Activated T-helper 1 cell treated with anti-CD3 and anti-CD28 coated beads, Interleukin-12 subunit alpha, Interleukin-12 subunit beta, Interleukin-2, Interleukin-4 antibody, amounts not matched to agents 30 ng/mL and 10 ng/mL and 1 ng/mL, durations not matched to agents 14 hours and 24 hours and 36 hours (primary cell): Measurements from ENCODE around the gene NDC1. TPM values are rescaled to one million over a fixed set of nuclear protein-coding genes. Genes with fewer than 3 reads are reported as not detected.

Experiments used
- DNase-seq: peaks from one replicate; pipeline ENCODE4 v3.0.0; 2021; ENCODE audit warnings: low spot score
- H3K27ac Mint-ChIP-seq: one replicate; pipeline ENCODE4 v1.8.0; 2021; ENCODE audit warnings: mild to moderate bottlenecking, mixed read lengths
- H3K27me3 Mint-ChIP-seq: one replicate; pipeline ENCODE4 v1.8.0; 2022; ENCODE audit warnings: mild to moderate bottlenecking, moderate library complexity, mixed read lengths; ENCODE audit not compliant: insufficient read depth
- H3K36me3 Mint-ChIP-seq: one replicate; pipeline ENCODE4 v1.8.0; 2021; ENCODE audit warnings: low read depth, mixed read lengths
- H3K4me1 Mint-ChIP-seq: one replicate; pipeline ENCODE4 v1.8.0; 2021; ENCODE audit warnings: low read depth, mixed read lengths
- H3K4me3 Mint-ChIP-seq: one replicate; pipeline ENCODE4 v1.8.0; 2021; ENCODE audit warnings: mild to moderate bottlenecking, moderate library complexity, mixed read lengths
- H3K9me3 Mint-ChIP-seq: one replicate; pipeline ENCODE4 v1.8.0; 2021; ENCODE audit warnings: mixed read lengths
- intact Hi-C: fragments of 100-400 bp; cut with micrococcal nuclease; formaldehyde crosslinking; loops from one replicate; pipeline ENCODE4 v1.15.1; 2024
- total RNA-seq: library from RNA; stranded (reverse); gene quantifications from 2 replicates; pipeline ENCODE4 v1.2.3, GENCODE V29; 2022

The NDC1 gene
- total RNA-seq, 1 donor from 2014 or later, result 33.2 TPM

DNA sequence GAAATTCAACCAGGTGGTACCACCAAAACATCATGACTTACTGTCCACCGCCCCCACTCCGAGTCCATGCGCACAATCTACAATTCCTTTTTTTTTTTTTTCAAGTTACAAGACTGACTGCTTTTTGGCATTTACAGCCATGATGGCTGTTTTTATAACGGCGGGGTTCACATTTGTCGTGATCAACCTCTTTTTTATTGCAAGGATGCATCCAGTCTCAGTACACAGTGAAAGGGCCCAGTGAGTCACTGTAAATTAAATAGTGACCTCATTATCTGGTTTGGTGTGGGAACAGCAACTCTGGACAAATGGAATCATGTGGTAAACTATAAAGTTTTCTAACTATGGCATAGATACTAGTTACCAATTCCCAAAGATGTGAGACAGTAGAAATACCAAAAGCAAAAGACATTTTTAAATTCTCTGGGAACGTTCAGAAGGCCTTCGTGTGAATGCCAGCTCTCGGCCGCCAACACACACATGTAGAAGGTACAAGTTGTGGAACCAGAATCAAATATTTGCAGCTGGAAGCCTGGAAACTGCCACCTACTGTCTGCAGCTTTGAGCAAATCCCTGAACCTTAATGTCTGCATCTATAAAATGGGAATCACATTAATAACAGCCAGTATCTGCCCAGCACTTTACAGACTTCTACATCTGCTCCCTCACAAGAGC is 104.0 kb downstream of the NDC1 start:
- intact Hi-C loops, result no loop called here
- H3K4me1 Mint-ChIP-seq, result no peaks in the 10 kb centered on the region
- H3K4me3 Mint-ChIP-seq, result no peak overlapping the region
- H3K36me3 Mint-ChIP-seq, result no peaks in the 10 kb centered on the region
- H3K9me3 Mint-ChIP-seq, result no peaks in the 10 kb centered on the region
- no peak overlapping the region for H3K27ac Mint-ChIP-seq
- DNase-seq, result no peak
- H3K27me3 Mint-ChIP-seq, result peaks cover 50% of the 10 kb centered on the region

DNA sequence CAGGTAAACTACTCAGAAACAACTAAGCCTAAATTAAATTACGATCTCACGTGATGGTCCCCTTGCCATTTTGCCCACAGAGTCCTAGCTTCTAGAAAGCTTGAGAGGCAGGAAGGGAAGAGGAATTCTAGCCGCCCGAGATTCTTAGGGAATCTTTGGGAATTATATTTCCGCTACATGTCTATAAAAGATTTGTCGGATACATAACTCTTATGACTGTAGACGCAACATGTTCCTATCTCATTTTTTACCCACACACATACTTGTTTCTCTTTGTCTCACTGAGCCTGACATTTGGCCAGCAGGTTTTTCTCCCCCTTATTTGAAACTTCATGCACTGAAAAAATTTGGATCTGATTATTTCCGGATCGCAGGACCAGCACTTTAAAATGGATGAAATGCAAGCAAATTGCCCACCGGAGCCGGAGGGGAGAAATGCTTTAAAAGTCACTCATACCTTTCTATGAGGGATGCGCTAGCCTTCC is 104.6 kb downstream of the NDC1 start:
- intact Hi-C loops, result no loop called here
- H3K27ac Mint-ChIP-seq, result no peak overlapping the region
- DNase-seq, result no peak
- H3K9me3 Mint-ChIP-seq, result no peaks in the 10 kb centered on the region
- H3K4me3 Mint-ChIP-seq, result no peak overlapping the region
- no peaks in the 10 kb centered on the region for H3K4me1 Mint-ChIP-seq
- H3K36me3 Mint-ChIP-seq, result no peaks in the 10 kb centered on the region
- peaks cover 50% of the 10 kb centered on the region for H3K27me3 Mint-ChIP-seq

DNA sequence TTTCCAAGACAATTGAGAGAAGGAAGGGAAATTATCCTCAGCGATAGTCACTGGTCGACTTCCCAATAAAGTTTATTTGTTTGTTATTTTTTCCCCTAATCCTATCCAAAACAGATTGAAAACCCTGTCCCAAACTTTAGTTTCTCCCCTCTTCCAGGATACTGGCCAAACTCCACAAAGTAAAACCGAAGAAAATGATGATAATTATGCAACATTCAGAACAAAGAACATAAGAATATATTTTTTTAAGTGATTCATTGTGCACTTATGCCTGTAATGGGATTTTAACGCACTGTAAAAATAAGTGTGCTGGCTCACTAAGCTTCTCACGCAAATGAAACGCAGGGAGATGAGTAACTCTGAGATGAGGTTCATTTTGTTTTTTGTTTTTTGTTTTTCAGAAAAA is 105.2 kb downstream of the NDC1 start:
- DNase-seq, result no peak
- Mint-ChIP-seq H3K27ac (no peak overlapping the region), H3K4me3 (no peak overlapping the region), H3K9me3 (no peaks in the 10 kb centered on the region), H3K27me3 (peaks cover 47% of the 10 kb centered on the region), H3K36me3 (no peaks in the 10 kb centered on the region), H3K4me1 (no peaks in the 10 kb centered on the region)
- intact Hi-C loops, result no loop called here

DNA sequence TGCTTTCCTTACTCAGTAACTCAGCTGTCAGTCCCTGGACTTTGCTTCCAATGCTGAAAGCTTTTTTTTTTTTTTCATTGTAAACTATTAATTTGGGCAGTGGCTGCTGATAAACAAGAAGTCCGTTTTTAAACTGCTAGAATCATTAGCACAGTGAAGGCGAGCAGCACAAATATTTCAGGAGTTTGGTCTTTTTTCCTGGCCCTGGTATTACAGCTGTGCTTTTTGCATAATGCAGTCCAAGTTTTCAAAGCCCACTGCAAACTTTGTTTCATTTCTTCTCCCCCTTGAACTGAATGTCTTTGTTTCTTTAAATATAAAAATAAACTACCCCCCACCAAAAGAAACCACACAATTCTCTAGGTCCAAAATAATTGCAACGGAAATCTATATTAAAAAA is 105.7 kb downstream of the NDC1 start:
- intact Hi-C loops, result no loop called here
- peaks cover 47% of the 10 kb centered on the region for H3K27me3 Mint-ChIP-seq
- no peak for DNase-seq
- no peaks in the 10 kb centered on the region for H3K9me3 Mint-ChIP-seq
- no peaks in the 10 kb centered on the region for H3K4me1 Mint-ChIP-seq
- H3K4me3 Mint-ChIP-seq, result no peak overlapping the region
- H3K27ac Mint-ChIP-seq, result no peak overlapping the region
- H3K36me3 Mint-ChIP-seq, result no peaks in the 10 kb centered on the region

DNA sequence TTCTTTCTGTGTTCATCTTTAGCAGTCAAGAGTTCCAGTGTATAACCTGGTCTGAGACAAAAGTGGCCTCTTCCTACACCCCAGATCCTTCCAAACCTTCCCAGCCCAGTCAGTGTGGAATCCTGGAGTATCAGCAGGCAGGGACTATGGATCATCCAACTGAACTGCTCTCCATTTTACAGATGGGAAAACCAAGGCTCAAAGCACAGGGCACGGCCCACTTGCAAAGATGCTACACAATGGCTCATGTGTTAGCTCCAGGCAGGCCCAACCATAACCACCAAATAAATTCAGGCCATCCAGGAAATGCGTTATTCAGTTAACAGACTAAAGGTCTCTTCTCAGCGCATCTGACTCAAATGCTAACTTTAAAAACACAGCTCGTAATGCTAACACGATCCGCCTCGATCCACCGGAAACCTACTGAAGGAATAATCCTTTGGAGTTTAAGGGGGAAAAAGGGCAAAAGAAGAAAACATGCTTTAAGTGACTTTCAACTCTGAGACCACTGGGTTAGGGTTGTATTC is 106.3 kb downstream of the NDC1 start:
- Mint-ChIP-seq H3K9me3 (no peaks in the 10 kb centered on the region), H3K4me3 (no peak overlapping the region), H3K36me3 (no peaks in the 10 kb centered on the region), H3K27me3 (peaks cover 41% of the 10 kb centered on the region), H3K4me1 (no peaks in the 10 kb centered on the region), H3K27ac (no peak overlapping the region)
- intact Hi-C loops, result no loop called here
- DNase-seq, result no peak

DNA sequence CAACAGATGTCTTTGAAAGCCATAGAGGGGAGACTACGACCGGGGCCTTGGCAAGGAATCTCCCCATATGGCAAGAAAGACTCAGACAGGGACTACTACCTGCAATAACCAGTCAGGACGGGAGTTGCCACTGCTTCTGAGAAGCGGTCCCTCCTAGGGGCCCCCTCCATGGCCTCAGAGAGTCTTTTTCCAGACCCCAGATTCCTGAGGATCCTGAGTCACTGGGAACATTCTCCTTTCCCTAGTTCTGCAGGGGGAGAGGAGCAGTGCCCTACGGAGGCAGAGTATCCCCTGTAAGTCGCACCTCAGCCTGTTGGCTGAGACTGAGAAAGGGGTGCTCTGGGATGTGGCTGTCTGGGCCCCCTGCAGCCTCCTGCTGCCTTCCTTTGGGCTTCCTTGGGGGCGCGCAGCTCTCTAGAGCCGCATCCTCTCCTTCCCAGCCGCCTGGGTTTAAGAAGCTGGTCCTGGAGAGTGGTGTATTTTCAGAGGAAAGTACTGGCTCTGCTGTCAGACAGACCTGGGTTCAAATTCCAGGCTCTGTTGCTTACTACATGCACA is 107.0 kb downstream of the NDC1 start:
- DNase-seq, result no peak
- Mint-ChIP-seq H3K27ac (no peak overlapping the region), H3K9me3 (no peaks in the 10 kb centered on the region), H3K4me3 (no peak overlapping the region), H3K36me3 (no peaks in the 10 kb centered on the region), H3K4me1 (no peaks in the 10 kb centered on the region), H3K27me3 (peaks cover 34% of the 10 kb centered on the region)
- intact Hi-C loops, result no loop called here

DNA sequence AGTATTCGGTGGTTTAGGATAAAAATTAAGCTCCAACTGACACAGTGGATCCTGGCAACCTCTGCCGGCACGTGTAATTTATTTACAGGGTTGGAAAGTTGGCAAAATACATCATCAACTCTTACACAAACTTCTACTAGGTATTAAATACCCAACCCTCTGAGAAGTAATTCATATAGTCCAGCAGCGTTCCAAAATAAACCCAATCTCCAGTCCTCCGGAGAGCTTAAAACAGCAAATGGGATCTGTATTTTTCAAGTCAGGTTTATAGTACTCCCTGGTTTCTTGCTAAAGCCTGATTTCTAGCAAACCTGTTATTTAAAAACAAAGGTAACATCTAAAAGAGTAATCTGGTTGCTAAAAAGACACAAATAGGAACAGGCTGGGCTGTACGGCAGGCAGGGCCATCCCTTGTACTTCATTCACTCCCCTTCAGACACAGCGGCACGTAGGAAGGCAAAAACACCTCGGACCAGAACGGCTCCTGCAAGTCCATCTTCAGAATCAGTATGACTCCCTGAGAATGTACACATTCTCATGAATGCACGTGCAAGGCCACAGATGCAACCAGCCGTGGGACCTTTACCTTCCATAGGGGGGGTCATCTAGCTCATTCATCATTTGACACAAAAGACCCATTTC is 107.8 kb downstream of the NDC1 start:
- DNase-seq, result no peak
- Mint-ChIP-seq H3K9me3 (no peaks in the 10 kb centered on the region), H3K27ac (no peak overlapping the region), H3K27me3 (peaks cover 29% of the 10 kb centered on the region), H3K4me1 (no peaks in the 10 kb centered on the region), H3K36me3 (no peaks in the 10 kb centered on the region), H3K4me3 (no peak overlapping the region)
- intact Hi-C loops, result no loop called here

DNA sequence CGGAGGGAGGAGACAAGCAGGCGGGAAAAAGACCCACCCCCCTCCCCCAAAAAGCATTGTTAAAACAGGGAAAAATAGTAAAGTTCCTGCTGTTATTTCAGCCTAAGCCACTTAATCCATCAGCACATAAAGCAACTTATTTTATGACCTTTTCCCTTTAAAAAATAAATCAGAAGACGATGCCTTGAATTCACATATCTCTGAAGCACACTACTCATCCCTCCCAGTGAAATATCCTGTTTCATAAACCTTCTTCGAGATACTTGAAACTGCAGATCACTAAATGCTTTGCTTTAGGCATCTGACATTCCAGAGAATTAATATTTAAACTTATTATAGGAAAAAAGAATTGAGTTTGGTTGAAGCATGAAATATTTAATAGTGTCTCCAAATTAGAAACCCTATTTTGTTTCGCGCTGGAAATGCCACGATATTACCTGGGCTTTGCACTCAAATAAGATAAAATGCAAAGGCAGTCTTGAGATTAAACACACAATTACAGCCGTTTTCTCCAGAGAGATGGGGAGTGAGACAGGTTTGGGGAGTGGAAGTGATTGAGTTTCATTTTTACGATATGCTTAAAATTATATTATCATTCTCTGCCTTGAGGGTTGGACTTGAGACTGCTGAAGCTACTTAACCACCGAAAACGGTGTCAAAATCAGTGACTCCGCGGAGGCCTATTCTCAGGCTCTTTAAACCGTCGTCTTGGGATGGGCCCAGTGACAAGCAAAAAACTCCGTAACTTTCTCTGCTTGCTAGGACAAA is 108.5 kb downstream of the NDC1 start:
- Mint-ChIP-seq H3K9me3 (no peaks in the 10 kb centered on the region), H3K4me1 (no peaks in the 10 kb centered on the region), H3K4me3 (no peak overlapping the region), H3K36me3 (no peaks in the 10 kb centered on the region), H3K27me3 (peaks cover 28% of the 10 kb centered on the region), H3K27ac (no peak overlapping the region)
- intact Hi-C loops, result no loop called here
- DNase-seq, result no peak

DNA sequence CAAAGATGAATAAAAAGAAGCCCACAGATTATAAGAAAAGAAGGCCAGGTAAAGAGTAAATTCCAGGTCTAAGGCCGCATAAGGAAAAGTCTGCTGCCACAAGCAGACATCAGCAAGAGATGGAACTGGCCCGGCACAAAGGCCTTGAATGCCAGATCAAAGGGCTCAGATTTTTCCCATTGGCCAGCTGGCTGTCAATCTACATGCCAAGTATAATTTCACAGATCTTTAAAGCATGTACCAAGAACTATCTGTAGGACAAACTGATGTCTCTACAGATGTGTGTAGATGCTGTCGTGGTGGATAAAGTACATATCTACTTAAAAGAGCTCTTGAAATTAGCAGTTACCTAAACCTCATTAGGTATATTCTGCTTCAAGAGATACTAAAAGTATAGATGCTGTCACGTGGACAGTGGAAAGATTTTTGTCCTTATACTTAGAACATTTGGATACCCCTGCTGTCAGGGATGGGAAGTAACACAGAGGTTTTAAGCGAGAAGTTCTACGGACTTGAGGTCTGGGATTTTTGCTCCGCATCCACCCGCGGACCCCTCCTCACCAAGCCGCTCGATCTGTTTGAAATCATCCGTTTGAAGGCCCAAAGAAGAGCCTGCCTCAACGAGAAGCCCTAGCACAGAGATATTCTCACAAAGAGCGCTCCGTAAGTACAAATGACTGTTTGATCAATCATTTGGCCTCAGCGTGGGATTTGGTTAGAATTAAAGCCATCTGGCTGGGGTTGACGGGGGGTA is 109.2 kb downstream of the NDC1 start:
- intact Hi-C loops, result no loop called here
- no peak for DNase-seq
- H3K4me3 Mint-ChIP-seq, result no peak overlapping the region
- no peaks in the 10 kb centered on the region for H3K36me3 Mint-ChIP-seq
- H3K4me1 Mint-ChIP-seq, result no peaks in the 10 kb centered on the region
- peaks cover 27% of the 10 kb centered on the region for H3K27me3 Mint-ChIP-seq
- H3K27ac Mint-ChIP-seq, result no peak overlapping the region
- no peaks in the 10 kb centered on the region for H3K9me3 Mint-ChIP-seq

DNA sequence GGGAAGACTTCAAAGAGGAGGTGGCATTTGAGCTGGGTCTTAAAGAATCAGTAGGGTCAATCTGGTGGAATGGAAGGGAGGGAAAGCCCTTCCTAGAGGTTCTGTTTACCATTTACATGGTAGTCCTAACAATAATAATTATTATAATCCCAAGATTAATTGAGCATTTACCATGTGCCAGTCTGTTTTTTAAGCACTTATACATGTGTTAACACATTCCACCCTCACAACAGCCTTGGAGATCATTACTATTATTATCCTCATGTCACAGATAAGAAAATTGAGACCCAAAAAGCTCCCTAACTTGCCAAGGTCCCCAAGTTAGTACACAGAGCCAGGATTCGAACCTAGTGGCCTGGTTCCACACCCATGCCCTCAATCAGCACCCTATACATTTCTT is 109.9 kb downstream of the NDC1 start:
- intact Hi-C loops, result no loop called here
- H3K4me1 Mint-ChIP-seq, result no peaks in the 10 kb centered on the region

DNA sequence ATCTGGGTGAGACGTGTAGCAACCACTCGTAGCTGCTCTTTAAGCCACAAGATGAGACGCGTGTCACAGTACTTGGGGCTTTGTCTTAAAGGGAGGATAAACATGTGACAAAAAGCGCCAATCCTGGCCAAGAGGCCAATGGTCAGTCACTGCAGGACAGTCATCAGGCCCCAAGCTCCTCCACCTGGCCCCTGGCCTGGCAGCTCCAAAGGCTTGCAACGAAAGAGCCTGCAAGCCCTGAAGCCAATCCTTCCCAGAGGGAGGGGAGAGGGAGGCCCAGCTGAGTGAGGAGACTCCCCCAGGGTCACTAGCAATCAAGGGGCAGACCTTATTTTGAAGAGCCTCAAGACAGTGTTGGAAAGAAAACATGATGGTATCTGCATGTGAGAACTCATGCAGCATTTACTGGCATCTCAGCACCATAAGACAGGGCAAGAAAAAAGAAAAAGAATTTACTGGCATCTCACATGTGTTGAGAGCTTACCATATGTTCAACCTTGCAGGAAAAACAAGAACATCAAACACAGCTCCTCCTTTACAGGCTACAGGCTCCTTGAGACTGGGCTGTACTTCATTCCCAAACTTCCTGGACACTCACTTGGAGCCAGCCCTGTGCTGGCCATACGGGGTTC is 110.5 kb downstream of the NDC1 start:
- no peaks in the 10 kb centered on the region for H3K4me1 Mint-ChIP-seq
- intact Hi-C loops, result no loop called here
- H3K27me3 Mint-ChIP-seq, result peaks cover 17% of the 10 kb centered on the region
- DNase-seq, result no peak
- H3K36me3 Mint-ChIP-seq, result no peaks in the 10 kb centered on the region
- no peak overlapping the region for H3K4me3 Mint-ChIP-seq
- no peak overlapping the region for H3K27ac Mint-ChIP-seq
- no peaks in the 10 kb centered on the region for H3K9me3 Mint-ChIP-seq

More for the DNA sequence above, 109.9 kb downstream of the NDC1 start:
- Mint-ChIP-seq H3K36me3 (no peaks in the 10 kb centered on the region), H3K27me3 (peaks cover 22% of the 10 kb centered on the region), H3K27ac (no peak overlapping the region), H3K9me3 (no peaks in the 10 kb centered on the region), H3K4me3 (no peak overlapping the region)
- DNase-seq, result no peak

DNA sequence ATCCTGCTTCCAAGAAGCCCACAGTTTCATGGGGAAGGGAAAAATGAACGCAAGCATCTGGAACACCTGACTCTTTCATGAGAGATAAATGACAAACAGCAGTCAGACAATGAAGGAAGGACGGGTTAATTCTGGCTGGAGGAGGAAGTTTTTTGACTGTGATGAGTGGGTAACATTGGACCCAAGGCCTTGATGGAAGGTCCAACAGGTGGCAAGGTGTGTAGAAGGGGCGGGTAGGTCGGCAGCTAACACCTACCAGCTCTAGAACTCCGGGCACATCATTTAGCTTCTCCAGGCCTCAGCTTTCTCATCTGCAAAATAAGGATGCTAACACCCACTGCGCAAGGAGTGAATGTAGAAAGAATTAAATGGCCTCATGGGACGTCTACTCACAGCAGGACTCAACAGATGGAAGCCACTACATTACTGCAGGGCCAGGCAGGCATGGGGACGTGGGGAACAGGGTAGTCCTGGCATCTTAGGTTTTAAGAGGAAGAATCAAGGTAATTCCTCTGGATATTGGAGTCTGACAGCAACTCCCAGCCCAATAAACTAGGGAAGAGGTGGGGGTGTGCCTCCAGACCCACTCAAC is 112.0 kb downstream of the NDC1 start:
- DNase-seq, result no peak
- H3K9me3 Mint-ChIP-seq, result no peaks in the 10 kb centered on the region
- no peak overlapping the region for H3K27ac Mint-ChIP-seq
- no peak overlapping the region for H3K4me3 Mint-ChIP-seq
- no peaks in the 10 kb centered on the region for H3K4me1 Mint-ChIP-seq
- intact Hi-C loops, result no loop called here
- peaks cover 13% of the 10 kb centered on the region for H3K27me3 Mint-ChIP-seq
- no peaks in the 10 kb centered on the region for H3K36me3 Mint-ChIP-seq
